GM19025 (cell line): ENCODE measurements around the gene KRTAP10-2.
"Not testable (repeated sequence)": the region's sequence is repeated elsewhere in the genome, so short reads cannot be mapped to it uniquely, and the experiment has no call there.

Experiments
- ATAC-seq: cut with Tn5 transposase; IDR thresholded peaks from one replicate; pipeline ENCODE4 v1.9.1; 2021; ENCODE audit warnings: mild to moderate bottlenecking, low read depth, moderate library complexity; ENCODE audit not compliant: unreplicated experiment

KRTAP10-2 gene

DNA sequence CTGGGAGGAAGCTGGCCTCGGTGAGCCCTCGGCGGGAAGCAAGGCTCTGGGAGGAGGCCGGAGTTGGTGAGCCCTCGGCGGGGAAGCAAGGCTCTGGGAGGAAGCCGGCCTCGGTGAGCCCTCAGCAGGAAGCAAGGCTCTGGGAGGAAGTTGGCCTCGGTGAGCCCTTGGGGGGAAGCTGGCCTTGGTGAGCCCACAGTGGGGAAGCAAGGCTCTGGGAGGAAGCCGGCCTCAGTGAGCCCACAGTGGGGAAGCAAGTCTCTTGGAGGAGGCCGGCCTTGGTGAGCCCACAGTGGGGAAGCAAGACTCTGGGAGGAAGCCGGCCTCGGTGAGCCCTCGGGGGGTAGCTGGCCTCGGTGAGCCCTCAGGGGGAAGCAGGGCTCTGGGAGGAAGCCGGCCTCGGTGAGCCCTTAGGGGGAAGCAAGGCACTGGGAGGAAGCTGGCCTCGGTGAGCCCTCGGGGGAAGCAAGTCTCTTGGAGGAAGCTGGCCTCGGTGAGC is 47.4 kb downstream of the KRTAP10-2 start:
- ATAC-seq, result no peak

DNA sequence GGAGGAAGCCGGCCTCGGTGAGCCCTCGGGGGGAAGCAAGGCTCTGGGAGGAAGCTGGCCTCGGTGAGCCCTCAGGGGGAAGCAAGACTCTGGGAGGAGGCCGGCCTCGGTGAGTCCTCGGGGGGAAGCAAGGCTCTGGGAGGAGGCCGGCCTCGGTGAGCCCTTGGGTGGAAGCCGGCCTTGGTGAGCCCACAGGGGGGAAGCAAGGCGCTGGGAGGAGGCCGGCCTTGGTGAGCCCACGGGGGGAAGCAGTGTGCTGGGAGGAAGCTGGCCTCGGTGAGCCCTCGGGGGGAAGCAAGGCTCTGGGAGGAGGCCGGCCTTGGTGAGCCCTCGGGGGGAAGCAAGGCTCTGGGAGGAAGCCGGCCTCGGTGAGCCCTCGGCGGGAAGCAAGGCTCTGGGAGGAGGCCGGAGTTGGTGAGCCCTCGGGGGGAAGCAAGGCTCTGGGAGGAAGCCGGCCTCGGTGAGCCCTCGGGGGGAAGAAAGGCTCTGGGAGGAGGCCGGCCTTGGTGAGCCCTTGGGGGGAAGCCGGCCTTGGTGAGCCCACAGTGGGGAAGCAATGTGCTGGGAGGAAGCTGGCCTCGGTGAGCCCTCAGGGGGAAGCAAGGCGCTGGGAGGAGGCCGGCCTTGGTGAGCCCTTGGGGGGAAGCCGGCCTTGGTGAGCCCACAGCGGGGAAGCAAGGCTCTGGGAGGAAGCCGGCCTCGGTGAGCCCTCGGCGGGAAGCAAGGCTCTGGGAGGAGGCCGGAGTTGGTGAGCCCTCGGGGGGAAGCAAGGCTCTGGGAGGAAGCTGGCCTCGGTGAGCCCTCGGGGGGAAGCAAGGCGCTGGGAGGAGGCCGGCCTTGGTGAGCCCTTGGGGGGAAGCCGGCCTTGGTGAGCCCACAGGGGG is 48.1 kb downstream of the KRTAP10-2 start:
- ATAC-seq, result not testable (repeated sequence)

DNA sequence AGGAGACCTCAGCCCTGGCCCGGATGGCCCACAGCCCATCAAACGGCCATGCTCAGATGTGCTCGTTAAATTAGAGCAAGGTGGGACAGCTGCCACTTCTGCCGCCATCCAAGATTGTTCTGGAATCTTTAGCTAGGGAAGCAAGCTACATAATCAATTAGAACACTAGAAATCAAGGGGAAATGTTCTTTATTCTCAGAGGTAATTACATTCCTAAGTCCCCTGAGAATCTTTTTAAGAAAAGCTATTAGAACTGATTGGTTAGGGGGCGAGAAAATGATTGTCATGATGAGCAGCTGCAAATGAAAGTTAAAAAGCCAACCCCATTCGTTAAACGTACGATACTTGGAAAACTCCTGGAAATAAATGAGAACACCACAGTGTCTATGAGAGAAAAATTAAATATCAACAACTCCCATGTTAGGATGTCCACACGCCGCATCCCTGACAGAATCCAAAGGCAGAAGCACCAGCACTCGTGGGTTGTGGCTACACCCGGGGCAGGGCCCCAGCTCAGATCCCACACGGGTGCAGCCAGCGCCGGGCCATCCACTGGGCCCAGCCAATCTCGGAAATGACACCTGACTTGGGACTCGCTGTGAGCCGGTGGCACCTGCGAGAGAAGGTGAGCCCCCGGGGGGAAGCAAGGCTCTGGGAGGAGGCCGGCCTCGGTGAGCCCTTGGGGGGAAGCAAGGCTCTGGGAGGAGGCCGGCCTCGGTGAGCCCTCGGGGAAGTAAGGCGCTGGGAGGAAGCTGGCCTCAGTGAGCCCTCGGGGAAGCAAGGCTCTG is 48.9 kb downstream of the KRTAP10-2 start:
- no peak for ATAC-seq
